Caco-2 (cell line): ENCODE data around the gene RPS6KA5. TPM values are rescaled to one million over a fixed set of nuclear protein-coding genes. Genes with fewer than 3 reads are reported as not detected.
A peak's percentile ranks its signal among the peaks of the same experiment; 100 is the strongest.

Source experiments
- BruUV-seq: library from RNA; stranded (reverse); fragments of 400-500 nt; replicated peaks from 2 replicates; lab custom pipeline; 2021; lab: Mats Ljungman, UMichigan
- CTCF ChIA-PET: fragments of 300-600 bp; sonication (Branson Sonifier 250); formaldehyde crosslinking; loops from one replicate; lab custom pipeline; 2022; ENCODE audit warnings: antibody characterized with exemption; lab: Charles Lee
- POLR2A ChIA-PET: fragments of 300-600 bp; sonication (Branson Sonifier 250); formaldehyde crosslinking; loops from one replicate; lab custom pipeline; 2022; ENCODE audit warnings: antibody characterized with exemption; lab: Charles Lee
- DNase-seq, 2 experiments: peaks; one replicate each; pipeline versions ENCODE4 v3.0.0 to v3.0.0-alpha.2; 2020 to 2022
- H3K27me3 ChIP-seq: replicated peaks from 2 replicates; pipeline ENCODE4 v1.6.0; 2011; ENCODE audit warnings: low read length; ENCODE audit not compliant: control insufficient read depth, insufficient read depth
- H3K36me3 ChIP-seq: 2 replicates; pipeline ENCODE4 v1.5.1; 2011; ENCODE audit warnings: low read length; ENCODE audit not compliant: control insufficient read depth, insufficient read depth
- H3K4me1 ChIP-seq: fragments of 250-450 bp; sonication (Bioruptor Pico); 2 replicates; pipeline ENCODE4 v1.5.1; 2020; ENCODE audit warnings: mild to moderate bottlenecking
- H3K4me3 ChIP-seq: 2 replicates; pipeline ENCODE4 v1.5.1; 2011; ENCODE audit warnings: low read depth, mild to moderate bottlenecking, control low read depth, low read length
- H3K9me3 ChIP-seq: fragments of 250-450 bp; sonication (Bioruptor Pico); 2 replicates; pipeline ENCODE4 v1.5.1; 2020; ENCODE audit warnings: mild to moderate bottlenecking, moderate library complexity
- H3K27ac Mint-ChIP-seq: one replicate; pipeline ENCODE4 v1.8.0; 2022; ENCODE audit warnings: mixed read lengths; ENCODE audit not compliant: unreplicated experiment
- H3K27me3 Mint-ChIP-seq: one replicate; pipeline ENCODE4 v1.8.0; 2022; ENCODE audit warnings: mixed read lengths; ENCODE audit not compliant: insufficient read depth, unreplicated experiment
- H3K36me3 Mint-ChIP-seq: one replicate; pipeline ENCODE4 v1.8.0; 2022; ENCODE audit warnings: mild to moderate bottlenecking, mixed read lengths; ENCODE audit not compliant: insufficient read depth, unreplicated experiment
- H3K4me1 Mint-ChIP-seq: one replicate; pipeline ENCODE4 v1.8.0; 2022; ENCODE audit warnings: low read depth, mixed read lengths; ENCODE audit not compliant: unreplicated experiment
- H3K4me3 Mint-ChIP-seq: one replicate; pipeline ENCODE4 v1.8.0; 2022; ENCODE audit warnings: mild to moderate bottlenecking, moderate library complexity, mixed read lengths; ENCODE audit not compliant: unreplicated experiment
- H3K9me3 Mint-ChIP-seq: one replicate; pipeline ENCODE4 v1.8.0; 2022; ENCODE audit warnings: mixed read lengths; ENCODE audit not compliant: unreplicated experiment
- CTCF ChIP-seq, 2 experiments: fragments of 200-600 bp in 1 of 2; IDR thresholded peaks; 1 replicate in 1 of 2; 2 replicates in 1 of 2; pipeline versions ENCODE4 v1.5.1 to v1.8.0; 2011 to 2022; ENCODE audit warnings: antibody characterized with exemption in 1 of 2, control low read depth in 1 of 2, inconsistent platforms in 1 of 2, low read depth in 1 of 2, low read length in 1 of 2, mild to moderate bottlenecking in 1 of 2, moderate library complexity in 1 of 2; ENCODE audit not compliant: insufficient read depth in 1 of 2, severe bottlenecking in 1 of 2, unreplicated experiment in 1 of 2
- intact Hi-C: fragments of 100-400 bp; cut with micrococcal nuclease; formaldehyde crosslinking; loops from one replicate; pipeline ENCODE4 v1.10.0; 2022; ENCODE audit not compliant: unreplicated experiment
- total RNA-seq: library from RNA; stranded (reverse); gene quantifications from 2 replicates; pipeline ENCODE4 v1.2.3, GENCODE V29; 2022

RPS6KA5 gene
- total RNA-seq, 1 experiment from 2014 or later: 5.7 TPM

GRCh38 chr14:90815822-90816662 lies 244.4 kb downstream of the RPS6KA5 start, which contains the start of gene TTC7B:
Gene TTC7B (minus strand): TSS chr14:90816430. CDS start chr14:90816295, 135 bp downstream.
- ChIA-PET CTCF (interaction anchor here (0.6 to 1.0 kb wide), 3 partner anchors 21 to 174 kb away, joined by 3 read pairs; no protein-coding TSS in a partner anchor), POLR2A (no interaction called here)
- no peaks in the 10 kb centered on the region for H3K9me3 ChIP-seq
- H3K27me3 Mint-ChIP-seq: no peaks in the 10 kb centered on the region
- no TSS peak for BruUV-seq
- peak within 1 kb of the TSS; percentile 49 for H3K27ac Mint-ChIP-seq
- peak in 1 of 2 experiments; percentile 75 for DNase-seq
- H3K36me3 Mint-ChIP-seq: no peaks in the 10 kb centered on the region
- intact Hi-C loops: no loop called here
- H3K4me1 ChIP-seq: peaks cover 12% of the 10 kb centered on the region; the same call in 1 of the 2 replicates
- no peaks in the 10 kb centered on the region for H3K9me3 Mint-ChIP-seq
- TF ChIP-seq CTCF (IDR thresholded peaks at IDR 0.05; ENCODE audit: insufficient read depth in 1 of 2, low read depth in 1 of 2, low read length in 1 of 2, severe bottlenecking in 1 of 2, unreplicated experiment in 1 of 2): peak in 1 of 2 experiments; percentile 50
- no peaks in the 10 kb centered on the region for H3K27me3 ChIP-seq
- H3K36me3 ChIP-seq: no peaks in the 10 kb centered on the region
- H3K4me3 Mint-ChIP-seq: peak within 1 kb of the TSS; percentile 71
- H3K4me1 Mint-ChIP-seq: peaks cover 21% of the 10 kb centered on the region
- peak within 1 kb of the TSS; percentile 60 for H3K4me3 ChIP-seq

GRCh38 chr14:90815572-90815821 lies 244.9 kb downstream of the RPS6KA5 start:
- POLR2A ChIA-PET: no interaction called here
- peak overlapping the region; percentile 49 for H3K27ac Mint-ChIP-seq
- CTCF ChIA-PET: interaction anchor here (0.6 to 1.0 kb wide), 3 partner anchors 20 to 173 kb away, joined by 3 read pairs; no protein-coding TSS in a partner anchor

More at GRCh38 chr14:90815572-90815821, 244.9 kb downstream of the RPS6KA5 start:
- peak overlapping the region; percentile 60 for H3K4me3 ChIP-seq
- H3K4me1 ChIP-seq: peaks cover 12% of the 10 kb centered on the region; the same call in 1 of the 2 replicates
- H3K36me3 ChIP-seq: no peaks in the 10 kb centered on the region
- H3K9me3 ChIP-seq: no peaks in the 10 kb centered on the region
- no peaks in the 10 kb centered on the region for H3K9me3 Mint-ChIP-seq
- no peaks in the 10 kb centered on the region for H3K27me3 Mint-ChIP-seq
- no TSS peak for BruUV-seq
- intact Hi-C loops: no loop called here
- H3K36me3 Mint-ChIP-seq: no peaks in the 10 kb centered on the region
- no peaks in the 10 kb centered on the region for H3K27me3 ChIP-seq
- peak overlapping the region; percentile 71 for H3K4me3 Mint-ChIP-seq
- no peak for DNase-seq
- peaks cover 20% of the 10 kb centered on the region for H3K4me1 Mint-ChIP-seq
- no peak for TF ChIP-seq CTCF (IDR thresholded peaks at IDR 0.05; ENCODE audit: insufficient read depth in 1 of 2, low read depth in 1 of 2, low read length in 1 of 2, severe bottlenecking in 1 of 2, unreplicated experiment in 1 of 2)
